Hypothalamus (tissue), 51 donors: ENCODE data around the gene SAPCD2.
"Not testable (repeated sequence)": the region's sequence is repeated elsewhere in the genome, so short reads cannot be mapped to it uniquely, and the experiment has no call there.

ENCODE experiments used
- DNase-seq, 51 donors: peaks; one replicate each; lab custom pipeline; 2025; lab: John Stamatoyannopoulos, UW

Gene SAPCD2

GRCh38 chr9:137070201-137070905 lies at the start of gene SAPCD2:
SAPCD2 (minus strand) TSS chr9:137070557; CDS start chr9:137070460, 97 bp downstream.
- peak; percentile 38 to 90 (median 75) for DNase-seq

- DNase-seq: not testable (repeated sequence)
These were observed 47.8 kb upstream of the SAPCD2 start for GRCh38 chr9:137118092-137118603.

- DNase-seq: no peak
These were observed 46.9 kb upstream of the SAPCD2 start for GRCh38 chr9:137117269-137117731.

GRCh38 chr9:137116728-137117127 lies 46.4 kb upstream of the SAPCD2 start:
- peak in 1 of 51 donors; percentile 35 for DNase-seq

- no peak for DNase-seq
These were observed 45.7 kb upstream of the SAPCD2 start for GRCh38 chr9:137116027-137116507.

- no peak for DNase-seq
These were observed 45.2 kb upstream of the SAPCD2 start for GRCh38 chr9:137115394-137116026.

- peak in 48 of 51 donors; percentile 19 to 89 (median 64) for DNase-seq
These were observed 44.4 kb upstream of the SAPCD2 start, which contains the start of gene DPP7 for GRCh38 chr9:137114613-137115393. DPP7 (minus strand) TSS chr9:137114733; CDS start chr9:137114713, 20 bp downstream.

- DNase-seq: no peak
These were observed 43.9 kb upstream of the SAPCD2 start for GRCh38 chr9:137114220-137114612.

GRCh38 chr9:137113385-137114159 lies 43.2 kb upstream of the SAPCD2 start:
- no peak for DNase-seq

GRCh38 chr9:137112564-137113384 lies 42.4 kb upstream of the SAPCD2 start:
- DNase-seq: no peak

- DNase-seq: no peak
These were observed 41.6 kb upstream of the SAPCD2 start for GRCh38 chr9:137111788-137112563.

- no peak for DNase-seq
These were observed 40.8 kb upstream of the SAPCD2 start for GRCh38 chr9:137110911-137111787.

GRCh38 chr9:137110147-137110910 lies 40.0 kb upstream of the SAPCD2 start:
- DNase-seq: no peak

GRCh38 chr9:137109250-137110146 lies 39.1 kb upstream of the SAPCD2 start:
- no peak for DNase-seq

GRCh38 chr9:137108608-137109249 lies 38.4 kb upstream of the SAPCD2 start:
- DNase-seq: peak in 1 of 51 donors; percentile 36
